ENCODE data around the gene ACACA. TPM values are rescaled to one million over a fixed set of nuclear protein-coding genes. Genes with fewer than 3 reads are reported as not detected.

The ACACA gene
- total RNA-seq, 1 donor from 2014 or later: 76.0 TPM

DNA sequence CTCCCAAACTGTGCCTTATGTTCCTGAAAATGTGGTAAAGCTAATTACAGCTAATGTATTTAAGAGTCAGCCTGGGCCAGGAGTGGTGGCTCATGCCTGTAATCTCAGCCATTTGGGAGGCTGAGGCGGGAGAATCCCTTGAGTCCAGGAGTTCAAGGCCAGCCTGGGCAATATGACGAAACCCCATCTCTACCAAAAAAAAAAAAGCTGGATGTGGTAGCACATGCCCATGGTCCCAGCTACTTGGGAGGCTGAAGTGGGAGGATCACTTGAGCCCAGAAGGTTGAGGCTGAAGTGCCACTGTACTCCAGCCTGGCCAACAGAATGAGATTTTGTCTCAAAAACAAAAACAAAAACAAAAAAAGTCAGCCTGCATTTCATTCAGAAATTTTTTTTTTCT lies 64.0 kb downstream of the ACACA start:
- no peak for DNase-seq

DNA sequence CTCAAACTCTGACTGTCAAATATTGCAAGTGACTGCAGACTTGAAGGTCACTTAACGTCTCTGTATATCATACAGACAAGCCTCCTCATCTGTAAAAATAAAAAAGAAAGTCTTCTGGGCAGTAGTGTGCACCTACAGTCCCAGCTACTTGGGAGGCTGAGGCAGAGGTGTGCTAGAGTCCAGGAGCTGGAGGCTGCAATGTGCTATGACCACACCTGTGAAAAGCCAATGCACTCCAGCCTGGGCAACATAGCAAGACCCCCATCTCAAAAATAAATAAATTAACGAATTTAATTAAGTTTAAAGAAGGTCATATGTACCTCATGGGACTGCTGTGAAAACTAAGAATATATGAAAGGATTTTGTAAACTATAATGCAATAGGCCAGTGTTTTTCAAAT lies 65.8 kb downstream of the ACACA start:
- no peak for DNase-seq

DNA sequence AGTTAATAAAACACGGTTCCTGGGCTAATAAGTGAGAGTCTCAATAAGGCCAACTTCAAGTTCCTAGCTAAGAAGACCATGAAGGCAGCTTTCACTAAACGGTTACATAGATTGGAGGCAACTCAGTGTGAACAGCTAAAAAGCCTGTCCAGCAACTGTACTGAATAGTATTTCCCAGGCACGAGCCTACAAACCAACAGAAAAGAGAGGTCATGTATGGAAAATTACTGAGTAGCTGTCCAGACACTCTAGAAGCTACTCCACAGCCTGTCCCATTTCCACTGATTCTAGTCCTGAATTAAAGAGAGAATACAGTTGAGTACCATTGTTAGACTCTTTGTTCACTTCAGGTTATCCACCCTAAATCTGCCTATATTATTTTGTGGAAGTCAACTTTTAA lies 67.3 kb downstream of the ACACA start:
- no peak for DNase-seq

DNA sequence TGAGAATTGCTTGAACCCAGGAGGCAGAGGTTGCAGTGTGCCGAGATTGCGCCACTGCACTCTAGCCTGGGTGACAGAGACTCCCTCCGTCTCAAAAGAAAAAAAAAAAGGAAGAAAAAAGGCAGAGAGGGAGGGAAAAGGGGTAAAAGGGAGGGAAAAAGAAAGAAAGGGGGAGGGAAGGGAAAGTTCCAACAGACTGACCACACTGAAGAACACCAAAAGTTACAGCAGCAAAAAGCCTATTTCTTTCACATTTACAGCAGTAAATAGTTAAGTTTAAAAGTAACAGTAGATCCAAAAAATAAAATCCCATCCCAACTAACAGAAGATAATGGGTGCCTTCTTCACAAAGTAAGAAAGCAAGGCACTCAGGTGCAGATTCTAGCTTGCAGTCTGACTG lies 67.8 kb downstream of the ACACA start:
- no peak for DNase-seq

DNA sequence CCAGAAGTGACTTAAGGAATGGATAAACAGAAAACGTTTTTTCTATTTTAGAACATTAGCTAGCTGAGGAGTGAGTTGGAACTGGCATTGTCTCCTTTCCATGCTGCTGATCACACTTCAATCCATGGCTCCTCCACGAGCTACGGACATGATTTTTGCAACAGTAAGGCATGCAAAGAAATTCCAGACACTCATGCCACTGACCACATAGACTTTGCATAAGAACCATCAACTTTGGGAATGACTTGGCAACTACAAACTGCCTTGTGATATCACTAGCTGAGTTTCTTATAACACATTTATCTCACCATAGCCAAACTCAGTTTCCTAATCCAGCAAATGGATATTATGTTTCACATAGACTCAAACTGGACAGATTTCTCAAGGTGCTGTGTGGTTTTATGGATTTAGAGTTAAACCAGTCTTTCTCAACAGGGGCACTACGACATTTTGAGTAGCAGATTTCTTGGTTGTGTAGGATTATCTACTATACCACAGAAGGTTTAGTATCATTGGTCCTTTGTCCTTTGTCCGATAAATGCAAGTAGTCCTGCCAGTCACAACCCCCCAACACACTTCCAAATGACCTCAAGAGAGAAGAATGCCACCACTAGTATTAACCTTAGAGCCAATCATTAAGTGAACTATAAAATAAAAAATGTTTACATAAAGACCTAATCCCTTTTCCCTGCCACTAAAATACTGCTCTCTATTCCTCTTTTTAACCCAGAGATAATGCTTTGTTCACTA lies 79.1 kb downstream of the ACACA start:
- no peak for DNase-seq

- no peak for DNase-seq
Observed at GRCh38 chr17:37322826-37323561, 83.6 kb downstream of the ACACA start.

GRCh38 chr17:37322106-37322505 lies 84.5 kb downstream of the ACACA start:
- no peak for DNase-seq

GRCh38 chr17:37318931-37319594 lies 87.6 kb downstream of the ACACA start:
- no peak for DNase-seq

GRCh38 chr17:37317867-37318266 lies 88.8 kb downstream of the ACACA start:
- no peak for DNase-seq

DNA sequence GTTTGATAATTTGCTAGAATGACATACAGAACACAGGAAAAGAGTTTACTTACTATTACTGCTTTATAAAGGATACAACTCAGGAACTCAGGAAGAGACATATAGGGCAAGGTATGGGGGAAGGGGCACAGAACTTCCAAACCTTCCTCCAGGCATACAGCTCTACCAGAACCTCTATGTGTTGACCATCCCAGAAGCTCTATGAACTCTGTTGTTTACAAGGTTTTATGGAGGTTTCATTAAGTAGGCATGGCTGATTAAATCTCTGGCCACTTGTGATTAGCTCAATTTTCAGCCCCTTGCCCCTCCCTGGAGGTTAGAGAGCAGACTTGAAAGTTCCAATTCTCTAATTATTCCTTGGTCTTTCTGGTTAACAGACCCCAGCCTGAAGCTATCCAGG lies 91.0 kb downstream of the ACACA start:
- DNase-seq: no peak

DNA sequence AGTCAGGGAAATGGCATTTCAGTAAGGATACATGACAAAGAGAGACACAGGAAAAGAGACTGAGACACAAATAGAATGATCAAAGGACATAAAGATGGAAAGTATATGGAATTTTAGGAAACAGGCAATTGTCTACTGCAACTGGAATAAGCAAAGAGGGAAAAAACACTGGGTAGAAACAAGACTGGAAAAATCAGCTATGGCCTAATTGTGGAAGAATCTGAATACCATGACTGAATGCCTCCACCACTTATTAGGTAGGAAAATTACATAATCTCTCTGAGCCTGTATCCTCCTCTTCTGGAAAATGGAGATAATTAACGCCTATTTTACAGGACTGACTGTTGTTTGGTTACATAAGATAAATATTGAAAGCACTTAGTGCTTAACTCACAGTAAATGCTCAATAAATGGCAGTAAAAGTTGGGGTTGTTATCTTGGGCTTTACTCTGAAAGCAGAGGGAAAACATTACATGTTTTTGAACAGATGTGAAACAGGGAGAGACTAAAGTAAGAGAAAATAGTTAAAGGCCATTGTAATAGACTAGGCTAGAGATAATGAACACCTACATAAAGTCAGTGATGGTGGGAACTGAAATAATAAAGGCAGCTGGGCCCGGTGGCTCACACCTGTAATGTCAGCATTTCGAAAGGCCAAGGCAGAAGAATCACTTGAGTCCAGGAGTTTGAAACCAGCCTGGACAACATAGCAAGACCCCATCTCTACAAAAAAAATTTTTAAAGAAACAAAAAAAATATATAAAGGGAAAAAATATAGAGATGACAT lies 94.3 kb downstream of the ACACA start:
- no peak for DNase-seq

DNA sequence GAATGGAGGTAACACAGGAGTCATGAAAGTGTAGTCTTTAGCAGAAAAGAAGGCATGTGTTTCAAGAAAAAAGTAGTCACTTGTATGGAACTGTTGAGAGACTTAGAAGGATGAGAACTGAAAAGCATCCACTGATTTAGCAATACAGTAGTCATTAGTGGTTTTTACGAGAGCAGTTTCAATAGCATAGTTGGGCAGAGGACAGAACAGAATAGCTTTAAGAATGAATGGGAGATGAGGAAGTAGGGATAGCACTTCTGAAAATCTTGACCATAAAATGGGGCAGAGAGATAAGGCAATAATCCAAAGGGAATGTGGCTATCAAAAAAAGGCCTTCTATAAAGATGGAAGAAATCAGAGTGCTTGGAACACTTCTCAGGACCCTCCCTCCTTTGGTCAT lies 95.7 kb downstream of the ACACA start:
- no peak for DNase-seq

- DNase-seq: no peak
Observed at GRCh38 chr17:37309051-37309450, 97.6 kb downstream of the ACACA start.

- no peak for DNase-seq
Observed at GRCh38 chr17:37305406-37305905, 101.2 kb downstream of the ACACA start.

DNA sequence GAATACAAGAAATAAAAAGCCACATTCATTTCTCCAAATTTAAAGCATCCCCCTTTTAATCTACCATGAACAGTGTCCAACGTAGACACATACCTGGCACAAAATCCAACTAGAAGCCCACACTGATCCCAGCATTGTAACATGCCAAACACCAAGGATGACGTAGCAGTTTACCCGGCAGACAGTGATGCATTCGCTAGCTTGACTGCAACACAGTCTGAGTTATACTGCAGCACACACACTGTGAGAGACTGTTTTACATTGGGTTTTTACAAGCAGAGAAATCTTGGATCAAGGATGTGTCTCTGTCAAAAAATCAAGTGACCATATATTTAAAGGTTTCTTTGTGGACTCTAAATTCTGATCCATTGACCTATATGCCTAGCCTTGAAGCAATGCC lies 105.3 kb downstream of the ACACA start:
- no peak for DNase-seq

DNA sequence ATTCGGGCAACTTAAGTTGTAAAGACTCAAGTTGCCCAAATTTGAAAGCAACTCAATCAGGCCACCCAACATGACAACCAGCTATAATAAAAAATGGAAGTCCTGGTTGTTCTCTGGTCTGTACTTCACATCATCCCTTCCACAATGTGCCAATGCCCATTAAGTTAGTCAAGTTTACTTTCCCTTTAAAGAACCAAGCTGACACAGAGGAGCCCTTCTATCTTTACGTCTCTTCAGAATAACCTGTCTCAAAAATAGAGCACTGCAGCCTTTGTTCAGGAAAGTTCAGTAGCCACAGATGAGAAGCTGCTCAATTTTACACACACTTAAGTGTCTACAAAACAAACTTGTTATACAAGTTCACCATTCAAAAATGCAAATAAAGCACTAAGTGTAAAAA lies 106.0 kb downstream of the ACACA start:
- no peak for DNase-seq

DNA sequence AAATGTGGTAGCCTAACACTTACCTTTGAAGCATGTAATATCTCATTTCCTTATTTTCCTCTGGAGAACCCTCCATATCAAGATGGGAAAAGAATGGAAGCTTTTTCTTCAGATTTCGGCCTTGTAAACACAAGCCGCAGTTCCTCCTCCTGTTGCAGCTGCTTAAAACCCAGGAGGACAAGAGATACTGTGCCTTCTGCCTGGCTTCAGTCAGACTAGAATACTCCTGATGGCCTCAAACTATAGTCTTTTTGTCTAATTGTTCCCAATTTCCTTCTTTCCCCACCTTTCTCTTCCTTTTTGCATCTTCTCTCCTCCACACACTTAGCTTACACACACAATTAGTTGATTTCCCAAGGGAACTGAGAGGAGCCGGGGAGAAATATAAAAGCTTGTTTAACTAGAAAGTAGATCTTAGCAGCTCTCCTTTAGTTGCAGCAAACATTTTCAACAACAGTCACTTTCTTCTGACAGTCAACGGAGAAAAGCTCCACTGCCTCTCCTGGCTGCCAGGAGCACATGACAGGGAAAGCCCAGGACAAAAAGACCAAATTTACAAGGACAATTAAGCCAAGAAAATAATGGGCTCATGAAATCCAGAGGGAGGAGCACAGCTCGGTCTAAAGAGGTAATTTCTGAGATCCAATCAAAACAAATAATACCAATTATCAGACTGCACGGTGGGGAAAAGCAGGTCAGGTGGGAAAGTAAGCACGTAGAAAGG lies 107.2 kb downstream of the ACACA start:
- no peak for DNase-seq

- DNase-seq: no peak
Observed at GRCh38 chr17:37295888-37296287, 110.7 kb downstream of the ACACA start.

DNA sequence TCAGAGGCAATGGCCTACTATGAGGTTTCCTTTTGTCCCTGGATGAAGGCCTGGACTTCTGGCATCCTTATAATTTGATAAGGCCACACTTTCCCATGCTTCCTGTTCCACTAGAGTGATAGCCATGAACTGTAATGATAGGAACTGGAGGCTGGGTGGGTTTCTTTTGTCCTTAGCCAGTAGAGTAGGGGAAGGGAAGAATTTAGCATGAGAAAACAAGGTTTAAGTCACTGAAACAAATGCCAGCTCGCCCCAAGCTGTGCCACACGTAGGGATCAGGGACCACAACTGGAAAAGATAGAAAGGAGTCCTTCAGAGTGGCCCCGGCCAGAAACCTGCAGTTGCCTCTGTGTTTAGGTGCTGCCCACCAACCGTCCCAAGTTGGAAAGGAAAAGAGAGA lies 111.7 kb downstream of the ACACA start:
- DNase-seq: no peak

- no peak for DNase-seq
Observed at GRCh38 chr17:37293770-37294169, 112.9 kb downstream of the ACACA start.

GRCh38 chr17:37292429-37293139 lies 114.1 kb downstream of the ACACA start:
- no peak for DNase-seq
